Testis (tissue), 3 donors: Measurements from ENCODE around the gene PUM1. TPM values are rescaled to one million over a fixed set of nuclear protein-coding genes. Genes with fewer than 3 reads are reported as not detected.

Experiments
- DNase-seq: peaks from one replicate; pipeline ENCODE4 v3.0.0-alpha.2; 2019
- H3K27ac ChIP-seq, 2 donors: fragments of 200-600 bp; sonication (generic); one replicate each; pipeline ENCODE4 v1.5.1; 2019
- H3K27me3 ChIP-seq: fragments of 200-600 bp; sonication (generic); one replicate; pipeline ENCODE4 v1.5.1; 2019
- H3K36me3 ChIP-seq: fragments of 200-600 bp; sonication (generic); one replicate; pipeline ENCODE4 v1.5.1; 2017; ENCODE audit warnings: low read depth; ENCODE audit errors: missing control alignments
- H3K4me1 ChIP-seq: fragments of 200-600 bp; sonication (generic); one replicate; pipeline ENCODE4 v1.5.1; 2019
- H3K4me3 ChIP-seq, 2 donors: fragments of 200-600 bp; sonication (generic); one replicate each; pipeline ENCODE4 v1.5.1; 2017 to 2019
- H3K9me3 ChIP-seq: fragments of 200-600 bp; sonication (generic); one replicate; pipeline ENCODE4 v1.5.1; 2017
- CTCF ChIP-seq, 3 experiments: fragments of 450-650 bp in 2 of 3; fragments of 200-600 bp in 1 of 3; sonication (generic) in 1 of 3; IDR thresholded peaks; one replicate each; pipeline ENCODE4 v1.5.1; 2016 to 2019; ENCODE audit warnings: antibody characterized with exemption in 3 of 3, mild to moderate bottlenecking in 2 of 3, moderate library complexity in 1 of 3
- POLR2A ChIP-seq: fragments of 450-650 bp; IDR thresholded peaks from one replicate; pipeline ENCODE4 v1.6.1; 2017; ENCODE audit warnings: antibody characterized with exemption, mild to moderate bottlenecking, moderate library complexity
- WGBS, 2 donors: methylation state at CpG; one replicate each; pipeline ENCODE4 v1.1.5; 2018; 5-methylcytosine and 5-hydroxymethylcytosine counted together
- intact Hi-C: fragments of 100-400 bp; cut with DNase I; formaldehyde crosslinking; loops from one replicate; pipeline ENCODE4 v1.15.1; 2023; ENCODE audit warnings: low total_unique reads
- polyA plus RNA-seq: library from polyadenylated mRNA; stranded (reverse); fragments of 350-450 nt; fragmentation: Illumina TruSeq; extraction: RNeasy Lipid Tissue Mini Kit (QIAGEN cat#74804); gene quantifications from one replicate; pipeline ENCODE4 v1.2.3, GENCODE V29; 2014; ENCODE audit warnings: low read depth, low replicate concordance; ENCODE audit not compliant: insufficient read depth
- total RNA-seq, 2 donors: library from RNA; depleted of rRNA; stranded (reverse); fragments of >200 nt; gene quantifications; one replicate each; pipeline ENCODE4 v1.2.3, GENCODE V29; 2016

Gene PUM1
- total and polyA plus RNA-seq, 3 donors from 2014 or later, result 41.3 to 89.0 (median 70.5) TPM

- intact Hi-C loops, result no loop called here
- peaks cover 7% of the 10 kb centered on the region for H3K4me1 ChIP-seq
- no peaks in the 10 kb centered on the region for H3K9me3 ChIP-seq
- 84 to 88% methylated on average over 10 of the region's 10 CpGs for WGBS, 2 donors
- no peaks in the 10 kb centered on the region for H3K27me3 ChIP-seq
- no peak for TF ChIP-seq POLR2A
- TF ChIP-seq CTCF (IDR thresholded peaks at IDR 0.05), result no peak
- DNase-seq, result no peak
- no peak overlapping the region for H3K4me3 ChIP-seq
- H3K27ac ChIP-seq, result no peak overlapping the region
- H3K36me3 ChIP-seq, result no peaks in the 10 kb centered on the region
These were observed 167.3 kb downstream of the PUM1 start for GRCh38 chr1:30898031-30898815.

- WGBS, 2 donors, result 92 to 96% methylated on average over 2 of the region's 2 CpGs
- intact Hi-C loops, result no loop called here
- DNase-seq, result no peak
- Histone ChIP-seq H3K27me3 (no peaks in the 10 kb centered on the region), H3K4me1 (peaks cover 7% of the 10 kb centered on the region), H3K9me3 (no peaks in the 10 kb centered on the region), H3K27ac (no peak overlapping the region), H3K36me3 (no peaks in the 10 kb centered on the region), H3K4me3 (no peak overlapping the region)
- TF ChIP-seq CTCF (IDR thresholded peaks at IDR 0.05) (no peak), POLR2A (no peak)
These were observed 168.6 kb downstream of the PUM1 start for GRCh38 chr1:30896905-30897304.

- peaks cover 7% of the 10 kb centered on the region for H3K4me1 ChIP-seq
- TF ChIP-seq CTCF (IDR thresholded peaks at IDR 0.05), result no peak
- no peak for TF ChIP-seq POLR2A
- intact Hi-C loops, result no loop called here
- no peaks in the 10 kb centered on the region for H3K27me3 ChIP-seq
- H3K27ac ChIP-seq, result no peak overlapping the region
- no peak overlapping the region for H3K4me3 ChIP-seq
- H3K36me3 ChIP-seq, result no peaks in the 10 kb centered on the region
- peak; percentile 77 for DNase-seq
- no peaks in the 10 kb centered on the region for H3K9me3 ChIP-seq
- WGBS, 2 donors, result 44 to 56% methylated on average over 6 of the region's 6 CpGs
These were observed 169.4 kb downstream of the PUM1 start for GRCh38 chr1:30895944-30896660.

- no peaks in the 10 kb centered on the region for H3K9me3 ChIP-seq
- intact Hi-C loops, result no loop called here
- peaks cover 7% of the 10 kb centered on the region for H3K4me1 ChIP-seq
- 46 to 55% methylated on average over 5 to 6 of the region's 6 CpGs for WGBS, 2 donors
- DNase-seq, result no peak
- no peaks in the 10 kb centered on the region for H3K36me3 ChIP-seq
- no peak overlapping the region for H3K27ac ChIP-seq
- no peaks in the 10 kb centered on the region for H3K27me3 ChIP-seq
- no peak overlapping the region for H3K4me3 ChIP-seq
- no peak for TF ChIP-seq POLR2A
- no peak for TF ChIP-seq CTCF (IDR thresholded peaks at IDR 0.05)
These were observed 170.1 kb downstream of the PUM1 start for GRCh38 chr1:30895382-30895943.
